T-helper 17 cell (primary cell): ENCODE data around the gene SGK2. TPM values are rescaled to one million over a fixed set of nuclear protein-coding genes. Genes with fewer than 3 reads are reported as not detected.

ENCODE experiments used
- ATAC-seq: fragments of 150-1000 bp; cut with Tn5 transposase; 2 replicates; pipeline ENCODE4 v1.10.0; 2021; ENCODE audit warnings: mild to moderate bottlenecking, moderate library complexity
- DNase-seq, 3 donors: peaks; one replicate each; pipeline versions ENCODE4 v3.0.0 to v3.0.0-alpha.2; 2020 to 2021
- H3K9me3 ChIP-seq: one replicate; pipeline ENCODE4 v1.7.0; 2013; ENCODE audit warnings: low read length, mild to moderate bottlenecking; ENCODE audit not compliant: control insufficient read depth, poor library complexity, severe bottlenecking
- H3K27ac Mint-ChIP-seq: one replicate; pipeline ENCODE4 v1.8.0; 2022; ENCODE audit warnings: mild to moderate bottlenecking, moderate library complexity, mixed read lengths
- H3K27me3 Mint-ChIP-seq: one replicate; pipeline ENCODE4 v1.8.0; 2022; ENCODE audit warnings: mixed read lengths
- H3K36me3 Mint-ChIP-seq: one replicate; pipeline ENCODE4 v1.8.0; 2022; ENCODE audit warnings: low read depth, mixed read lengths
- H3K4me1 Mint-ChIP-seq: one replicate; pipeline ENCODE4 v1.8.0; 2022; ENCODE audit warnings: mild to moderate bottlenecking, mixed read lengths
- H3K4me3 Mint-ChIP-seq: one replicate; pipeline ENCODE4 v1.8.0; 2022; ENCODE audit warnings: mild to moderate bottlenecking, moderate library complexity, mixed read lengths
- total RNA-seq, 4 donors: library from RNA in 2 of 4; stranded (reverse) in 2 of 4; gene quantifications; one replicate each; pipeline ENCODE4 v1.2.3 and lab custom pipeline; 2022 to 2026

The SGK2 gene
- total RNA-seq, 2 donors from 2014 or later: 0.52 to 1.7 TPM

- no peak overlapping the region for H3K27ac Mint-ChIP-seq
- H3K4me3 Mint-ChIP-seq: peak overlapping the region; percentile 60
- no peak for DNase-seq
Observed at GRCh38 chr20:43559147-43559987, 540 bp downstream of the SGK2 start.

GRCh38 chr20:43560974-43561373 lies 2.1 kb downstream of the SGK2 start:
- Mint-ChIP-seq H3K27me3 (peaks cover 9% of the 10 kb centered on the region), H3K36me3 (peaks cover 9% of the 10 kb centered on the region), H3K4me1 (peaks cover 8% of the 10 kb centered on the region), H3K4me3 (no peak overlapping the region), H3K27ac (no peak overlapping the region)
- DNase-seq (no peak), ATAC-seq (no peak)
- no peaks in the 10 kb centered on the region for H3K9me3 ChIP-seq

More at GRCh38 chr20:43559147-43559987, 540 bp downstream of the SGK2 start:
- peaks cover 9% of the 10 kb centered on the region for H3K36me3 Mint-ChIP-seq
- peaks cover 8% of the 10 kb centered on the region for H3K4me1 Mint-ChIP-seq
- H3K9me3 ChIP-seq: no peaks in the 10 kb centered on the region
- ATAC-seq: no peak
- peaks cover 9% of the 10 kb centered on the region for H3K27me3 Mint-ChIP-seq

- DNase-seq (no peak), ATAC-seq (no peak)
- no peak overlapping the region for H3K27ac Mint-ChIP-seq
- peaks cover 5% of the 10 kb centered on the region for H3K27me3 Mint-ChIP-seq
- no peaks in the 10 kb centered on the region for H3K9me3 ChIP-seq
- H3K4me1 Mint-ChIP-seq: peaks cover 8% of the 10 kb centered on the region
- H3K4me3 Mint-ChIP-seq: no peak overlapping the region
- peaks cover 9% of the 10 kb centered on the region for H3K36me3 Mint-ChIP-seq
Observed at GRCh38 chr20:43563429-43563828, 4.6 kb downstream of the SGK2 start.

GRCh38 chr20:43563991-43564390 lies 5.2 kb downstream of the SGK2 start:
- no peak for ATAC-seq
- peak overlapping the region; percentile 3 for H3K27ac Mint-ChIP-seq

GRCh38 chr20:43564455-43564854 lies 5.6 kb downstream of the SGK2 start:
- Mint-ChIP-seq H3K4me3 (no peak overlapping the region), H3K4me1 (peaks cover 4% of the 10 kb centered on the region), H3K27ac (peak overlapping the region; percentile 3), H3K36me3 (peaks cover 4% of the 10 kb centered on the region), H3K27me3 (peaks cover 2% of the 10 kb centered on the region)
- ATAC-seq (no peak), DNase-seq (no peak)
- no peaks in the 10 kb centered on the region for H3K9me3 ChIP-seq

More at GRCh38 chr20:43563991-43564390, 5.2 kb downstream of the SGK2 start:
- Mint-ChIP-seq H3K36me3 (peaks cover 9% of the 10 kb centered on the region), H3K27me3 (peaks cover 5% of the 10 kb centered on the region), H3K4me3 (no peak overlapping the region), H3K4me1 (peaks cover 8% of the 10 kb centered on the region)
- H3K9me3 ChIP-seq: no peaks in the 10 kb centered on the region
- no peak for DNase-seq

- no peak for ATAC-seq
- no peaks in the 10 kb centered on the region for H3K9me3 ChIP-seq
- Mint-ChIP-seq H3K27ac (peak overlapping the region; percentile 3), H3K4me1 (no peaks in the 10 kb centered on the region), H3K4me3 (no peak overlapping the region), H3K27me3 (no peaks in the 10 kb centered on the region), H3K36me3 (no peaks in the 10 kb centered on the region)
- DNase-seq: no peak
Observed at GRCh38 chr20:43564993-43565757, 6.3 kb downstream of the SGK2 start.

- Mint-ChIP-seq H3K4me3 (no peak overlapping the region), H3K27ac (no peak overlapping the region), H3K36me3 (no peaks in the 10 kb centered on the region), H3K4me1 (no peaks in the 10 kb centered on the region), H3K27me3 (peaks cover under 1% of the 10 kb centered on the region)
- no peaks in the 10 kb centered on the region for H3K9me3 ChIP-seq
- DNase-seq: no peak
- no peak for ATAC-seq
Observed at GRCh38 chr20:43565758-43566104, 6.9 kb downstream of the SGK2 start.

- DNase-seq (no peak), ATAC-seq (no peak)
- H3K9me3 ChIP-seq: no peaks in the 10 kb centered on the region
- H3K27me3 Mint-ChIP-seq: peaks cover 6% of the 10 kb centered on the region
- no peaks in the 10 kb centered on the region for H3K36me3 Mint-ChIP-seq
- no peaks in the 10 kb centered on the region for H3K4me1 Mint-ChIP-seq
- H3K27ac Mint-ChIP-seq: peak overlapping the region; percentile 70
- H3K4me3 Mint-ChIP-seq: no peak overlapping the region
Observed at GRCh38 chr20:43567477-43567876, 8.7 kb downstream of the SGK2 start.

GRCh38 chr20:43568706-43569105 lies 9.9 kb downstream of the SGK2 start:
- no peak for DNase-seq
- H3K27ac Mint-ChIP-seq: no peak overlapping the region
- H3K27me3 Mint-ChIP-seq: peaks cover 6% of the 10 kb centered on the region
- no peaks in the 10 kb centered on the region for H3K36me3 Mint-ChIP-seq
- H3K9me3 ChIP-seq: no peaks in the 10 kb centered on the region
- no peaks in the 10 kb centered on the region for H3K4me1 Mint-ChIP-seq
- no peak overlapping the region for H3K4me3 Mint-ChIP-seq
- no peak for ATAC-seq

- Mint-ChIP-seq H3K4me3 (no peak overlapping the region), H3K4me1 (no peaks in the 10 kb centered on the region), H3K27me3 (peaks cover 6% of the 10 kb centered on the region), H3K36me3 (no peaks in the 10 kb centered on the region), H3K27ac (no peak overlapping the region)
- DNase-seq: no peak
- no peaks in the 10 kb centered on the region for H3K9me3 ChIP-seq
- no peak for ATAC-seq
Observed at GRCh38 chr20:43569282-43569681, 10.5 kb downstream of the SGK2 start.

GRCh38 chr20:43570496-43570895 lies 11.7 kb downstream of the SGK2 start:
- H3K27ac Mint-ChIP-seq: no peak overlapping the region
- H3K27me3 Mint-ChIP-seq: peaks cover 6% of the 10 kb centered on the region
- H3K4me3 Mint-ChIP-seq: no peak overlapping the region
- no peaks in the 10 kb centered on the region for H3K36me3 Mint-ChIP-seq
- no peak for ATAC-seq
- H3K4me1 Mint-ChIP-seq: no peaks in the 10 kb centered on the region
- no peak for DNase-seq
- H3K9me3 ChIP-seq: no peaks in the 10 kb centered on the region

- Mint-ChIP-seq H3K4me1 (no peaks in the 10 kb centered on the region), H3K36me3 (no peaks in the 10 kb centered on the region), H3K27me3 (peaks cover 6% of the 10 kb centered on the region), H3K27ac (no peak overlapping the region), H3K4me3 (no peak overlapping the region)
- ATAC-seq (no peak), DNase-seq (no peak)
- no peaks in the 10 kb centered on the region for H3K9me3 ChIP-seq
Observed at GRCh38 chr20:43571310-43571709, 12.5 kb downstream of the SGK2 start.

- no peaks in the 10 kb centered on the region for H3K36me3 Mint-ChIP-seq
- H3K4me1 Mint-ChIP-seq: no peaks in the 10 kb centered on the region
- no peak for DNase-seq
- H3K27ac Mint-ChIP-seq: no peak overlapping the region
- H3K27me3 Mint-ChIP-seq: peaks cover 6% of the 10 kb centered on the region
- no peaks in the 10 kb centered on the region for H3K9me3 ChIP-seq
- H3K4me3 Mint-ChIP-seq: no peak overlapping the region
- no peak for ATAC-seq
Observed at GRCh38 chr20:43571771-43572170, 12.9 kb downstream of the SGK2 start.
